ENCODE measurements around the gene CAMK2B. TPM values are rescaled to one million over a fixed set of nuclear protein-coding genes. Genes with fewer than 3 reads are reported as not detected.
A peak's percentile ranks its signal among the peaks of the same experiment; 100 is the strongest.

The CAMK2B gene
- total RNA-seq, 1 experiment from 2014 or later, result 0.34 TPM

DNA sequence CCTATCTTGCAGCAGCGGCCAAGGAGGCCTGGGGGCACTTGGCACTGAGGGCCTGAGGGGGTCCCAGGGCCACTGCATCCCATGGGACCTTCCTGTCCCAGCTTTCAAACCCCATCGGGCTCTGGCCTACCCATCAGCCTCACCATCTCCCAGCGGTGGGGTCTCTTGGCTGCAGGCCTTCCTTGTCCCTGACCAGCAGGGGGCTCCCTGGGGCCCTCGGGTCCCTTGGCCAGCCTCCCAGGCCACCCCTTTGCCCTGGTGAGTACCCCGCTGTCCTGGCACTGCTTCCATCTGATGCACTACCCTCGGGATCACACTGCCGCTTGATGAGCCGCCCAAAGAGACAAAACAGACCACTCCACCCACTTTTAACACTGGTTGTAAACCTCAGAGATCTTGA is 81.1 kb downstream of the CAMK2B start:
- CTCF ChIA-PET, result no interaction called here
- no peak overlapping the region for H3K4me3 ChIP-seq (replicated peaks in 1 of 2; ENCODE audit: low read depth in 1 of 2, low read length in 2 of 2)
- H4K20me1 ChIP-seq (ENCODE audit: insufficient read depth), result no peaks in the 10 kb centered on the region
- H3K9ac ChIP-seq (ENCODE audit: low read length), result no peak overlapping the region
- ATAC-seq (peak; percentile 41; the same call in 1 of the 2 replicates), DNase-seq (ENCODE audit: low read depth, low spot score) (no peak)
- RAD21 ChIA-PET (ENCODE audit: low non-redundant PET in 1 of 2, low total read pairs in 2 of 2, uncharacterized antibody in 2 of 2, unreplicated experiment in 2 of 2), result no interaction called here
- H3K79me2 ChIP-seq (ENCODE audit: insufficient read depth, low read length), result no peaks in the 10 kb centered on the region
- H3K27ac ChIP-seq (ENCODE audit: low read depth, low read length), result no peak overlapping the region
- no peaks in the 10 kb centered on the region for H3K9me3 ChIP-seq (ENCODE audit: control insufficient read depth in 1 of 2, insufficient read depth in 1 of 2, low read depth in 1 of 2, low read length in 2 of 2)
- peak; percentile 36 to 66 (median 56); a peak in 5 of 6 replicates for TF ChIP-seq CTCF (IDR thresholded peaks at IDR 0.05 in 2 of 3, conservative IDR thresholded peaks at IDR 0.05 in 1 of 3; ENCODE audit: borderline replicate concordance in 1 of 3, insufficient read depth in 1 of 3, low read depth in 2 of 3, low read length in 2 of 3)
- TF ChIP-seq JUND (IDR thresholded peaks at IDR 0.05), result no peak
- peak; percentile 49 for TF ChIP-seq RAD21 (IDR thresholded peaks at IDR 0.05; ENCODE audit: low read depth)
- H3K9me2 ChIP-seq (ENCODE audit: insufficient read depth), result no peaks in the 10 kb centered on the region
- BruUV-seq (replicated peaks), result no TSS peak
- intact Hi-C loops (cut with micrococcal nuclease), result loop anchor here (5.0 kb wide), 1 partner anchor 893 kb away; no protein-coding TSS in a partner anchor
- H3K4me2 ChIP-seq (ENCODE audit: low read length), result no peak overlapping the region
- H2AFZ ChIP-seq (ENCODE audit: low read depth, low read length, poor library complexity, severe bottlenecking), result no peak overlapping the region
- no peaks in the 10 kb centered on the region for H3K27me3 ChIP-seq (ENCODE audit: insufficient read depth, low read length)
- peaks cover 0 to 5% of the 10 kb centered on the region in 2 experiments; a peak in 1 of 4 replicates for H3K4me1 ChIP-seq (ENCODE audit: control insufficient read depth in 1 of 2, insufficient read depth in 2 of 2, low read length in 2 of 2)
- no peaks in the 10 kb centered on the region for H3K36me3 ChIP-seq (ENCODE audit: control insufficient read depth in 1 of 2, insufficient read depth in 2 of 2, low read length in 2 of 2)
- POLR2A ChIA-PET, result no interaction called here

DNA sequence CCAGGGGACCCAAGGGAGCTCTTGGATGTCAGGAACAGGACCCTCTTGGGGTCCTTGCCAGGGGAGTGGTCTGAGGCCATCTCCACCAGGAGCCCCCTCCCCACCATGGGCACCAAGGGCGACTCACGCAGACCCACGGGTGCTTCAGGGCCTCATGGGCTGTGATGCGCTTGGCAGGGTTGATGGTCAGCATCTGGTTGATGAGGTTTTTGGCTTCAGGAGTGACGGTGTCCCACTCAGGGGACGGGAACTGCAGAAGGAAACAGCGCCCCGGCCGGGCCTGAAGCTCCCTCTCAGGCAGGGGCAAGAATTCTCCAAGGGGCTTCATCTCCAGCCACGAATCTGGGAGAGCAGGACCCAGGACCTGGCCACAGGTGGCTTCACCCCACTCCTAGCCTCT is 83.3 kb downstream of the CAMK2B start:
- ChIA-PET RAD21 (ENCODE audit: low non-redundant PET in 1 of 2, low total read pairs in 2 of 2, uncharacterized antibody in 2 of 2, unreplicated experiment in 2 of 2) (no interaction called here), CTCF (no interaction called here), POLR2A (no interaction called here)
- no peak overlapping the region for H3K4me2 ChIP-seq (ENCODE audit: low read length)
- no peaks in the 10 kb centered on the region for H3K9me3 ChIP-seq (ENCODE audit: control insufficient read depth in 1 of 2, insufficient read depth in 1 of 2, low read depth in 1 of 2, low read length in 2 of 2)
- no peak overlapping the region for H3K9ac ChIP-seq (ENCODE audit: low read length)
- BruUV-seq (replicated peaks), result no TSS peak
- peaks cover 0 to 5% of the 10 kb centered on the region in 2 experiments; a peak in 1 of 4 replicates for H3K4me1 ChIP-seq (ENCODE audit: control insufficient read depth in 1 of 2, insufficient read depth in 2 of 2, low read length in 2 of 2)
- no peaks in the 10 kb centered on the region for H4K20me1 ChIP-seq (ENCODE audit: insufficient read depth)
- H3K36me3 ChIP-seq (ENCODE audit: control insufficient read depth in 1 of 2, insufficient read depth in 2 of 2, low read length in 2 of 2), result no peaks in the 10 kb centered on the region
- no peak overlapping the region for H2AFZ ChIP-seq (ENCODE audit: low read depth, low read length, poor library complexity, severe bottlenecking)
- intact Hi-C loops (cut with micrococcal nuclease), result loop anchor here (5.0 kb wide), 1 partner anchor 895 kb away; no protein-coding TSS in a partner anchor
- H3K27me3 ChIP-seq (ENCODE audit: insufficient read depth, low read length), result no peaks in the 10 kb centered on the region
- ATAC-seq (no peak), DNase-seq (ENCODE audit: low read depth, low spot score) (no peak)
- H3K4me3 ChIP-seq (replicated peaks in 1 of 2; ENCODE audit: low read depth in 1 of 2, low read length in 2 of 2), result no peak overlapping the region
- no peaks in the 10 kb centered on the region for H3K9me2 ChIP-seq (ENCODE audit: insufficient read depth)
- H3K27ac ChIP-seq (ENCODE audit: low read depth, low read length), result no peak overlapping the region
- TF ChIP-seq EZH2 (IDR thresholded peaks at IDR 0.05) (no peak), YY1 (IDR thresholded peaks at IDR 0.05; ENCODE audit: extremely low read depth, insufficient replicate concordance, low read depth, low read length) (no peak)
- TF ChIP-seq, protein P1, sequence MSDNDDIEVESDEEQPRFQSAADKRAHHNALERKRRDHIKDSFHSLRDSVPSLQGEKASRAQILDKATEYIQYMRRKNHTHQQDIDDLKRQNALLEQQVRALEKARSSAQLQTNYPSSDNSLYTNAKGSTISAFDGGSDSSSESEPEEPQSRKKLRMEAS (IDR thresholded peaks at IDR 0.05), result no peak
- no peaks in the 10 kb centered on the region for H3K79me2 ChIP-seq (ENCODE audit: insufficient read depth, low read length)
